Fibroblast of lung (primary cell): ENCODE data around the gene HNRNPAB.
"Not testable (repeated sequence)": the region's sequence is repeated elsewhere in the genome, so short reads cannot be mapped to it uniquely, and the experiment has no call there.

Source experiments
- CTCF ChIP-seq, 2 donors: IDR thresholded peaks in 1 of 2; conservative IDR thresholded peaks in 1 of 2; 1 replicate in 1 of 2; 2 replicates in 1 of 2; pipeline ENCODE4 v1.5.1; 2011 to 2012; ENCODE audit warnings: low read length in 2 of 2, control low read depth in 1 of 2, inconsistent platforms in 1 of 2, low read depth in 1 of 2, mild to moderate bottlenecking in 1 of 2
- EZH2 ChIP-seq: IDR thresholded peaks from 2 replicates; pipeline ENCODE4 v1.5.1; 2012; ENCODE audit warnings: low read length, control low read depth, mild to moderate bottlenecking; ENCODE audit errors: missing control alignments

GRCh38 chr5:178239626-178240301, 35.4 kb downstream of the HNRNPAB start:
- TF ChIP-seq CTCF (conservative IDR thresholded peaks at IDR 0.05 in 1 of 2, IDR thresholded peaks at IDR 0.05 in 1 of 2; ENCODE audit: low read depth in 1 of 2, low read length in 2 of 2); EZH2: not testable (repeated sequence)
